Colonic mucosa (tissue), 4 donors: ENCODE measurements around the gene JMJD1C. TPM values are rescaled to one million over a fixed set of nuclear protein-coding genes. Genes with fewer than 3 reads are reported as not detected.

Experiments
- DNase-seq: peaks from one replicate; pipeline ENCODE4 v3.0.0-alpha.2; 2020
- H3K27ac ChIP-seq: fragments of 200-600 bp; one replicate; pipeline ENCODE4 v1.8.0; 2021
- H3K27me3 ChIP-seq: fragments of 200-600 bp; one replicate; pipeline ENCODE4 v1.8.0; 2021
- H3K36me3 ChIP-seq: fragments of 200-600 bp; one replicate; pipeline ENCODE4 v1.8.0; 2021
- H3K4me1 ChIP-seq: fragments of 200-600 bp; one replicate; pipeline ENCODE4 v1.8.0; 2021; ENCODE audit warnings: mild to moderate bottlenecking
- H3K4me3 ChIP-seq: fragments of 200-600 bp; one replicate; pipeline ENCODE4 v1.8.0; 2021
- H3K9ac ChIP-seq, 2 donors: one replicate each; pipeline ENCODE4 v1.7.0; 2013; ENCODE audit warnings: control low read depth in 2 of 2, low read depth in 2 of 2, low read length in 2 of 2
- H3K9me3 ChIP-seq: fragments of 200-600 bp; one replicate; pipeline ENCODE4 v1.8.0; 2021
- CTCF ChIP-seq: fragments of 200-600 bp; IDR thresholded peaks from one replicate; pipeline ENCODE4 v1.8.0; 2022; ENCODE audit warnings: antibody characterized with exemption, mild to moderate bottlenecking
- intact Hi-C: fragments of 100-400 bp; cut with DNase I; formaldehyde crosslinking; loops from one replicate; pipeline ENCODE4 v1.14.1; 2022
- total RNA-seq, 2 donors: library from RNA; stranded (reverse); fragmentation: NEBNext Ultra II Directional in 1 of 2; extraction: Animal tissue kit (Norgen Biotek cat#: 25700) in 1 of 2; gene quantifications; one replicate each; pipeline ENCODE4 v1.2.1, GENCODE V29; 2021
- donor health status: healthy.
- donor health status: DM: no; HTN: no; CAD: no.
- donor health status: DM: no; HTN: no; CAD: no.

Gene JMJD1C
- total RNA-seq, 2 donors from 2014 or later = 37.7 to 72.2 TPM

GRCh38 chr10:63319231-63319630, 146.5 kb downstream of the JMJD1C start:
- Histone ChIP-seq H3K4me3 (no peak overlapping the region), H3K27me3 (no peaks in the 10 kb centered on the region), H3K4me1 (no peaks in the 10 kb centered on the region), H3K27ac (no peak overlapping the region), H3K36me3 (no peaks in the 10 kb centered on the region), H3K9ac (no peak overlapping the region), H3K9me3 (no peaks in the 10 kb centered on the region)
- TF ChIP-seq CTCF = no peak
- DNase-seq = no peak
- intact Hi-C loops = no loop called here

- H3K4me1 ChIP-seq = no peaks in the 10 kb centered on the region
- H3K9me3 ChIP-seq = no peaks in the 10 kb centered on the region
- intact Hi-C loops = no loop called here
- no peak overlapping the region for H3K4me3 ChIP-seq
- TF ChIP-seq CTCF = no peak
- no peak overlapping the region for H3K9ac ChIP-seq
- DNase-seq = no peak
- H3K36me3 ChIP-seq = no peaks in the 10 kb centered on the region
- no peaks in the 10 kb centered on the region for H3K27me3 ChIP-seq
- no peak overlapping the region for H3K27ac ChIP-seq
Observed at GRCh38 chr10:63318491-63318890, 147.3 kb downstream of the JMJD1C start.

- intact Hi-C loops = no loop called here
- no peaks in the 10 kb centered on the region for H3K27me3 ChIP-seq
Observed at GRCh38 chr10:63314020-63314419, 151.8 kb downstream of the JMJD1C start.

DNA sequence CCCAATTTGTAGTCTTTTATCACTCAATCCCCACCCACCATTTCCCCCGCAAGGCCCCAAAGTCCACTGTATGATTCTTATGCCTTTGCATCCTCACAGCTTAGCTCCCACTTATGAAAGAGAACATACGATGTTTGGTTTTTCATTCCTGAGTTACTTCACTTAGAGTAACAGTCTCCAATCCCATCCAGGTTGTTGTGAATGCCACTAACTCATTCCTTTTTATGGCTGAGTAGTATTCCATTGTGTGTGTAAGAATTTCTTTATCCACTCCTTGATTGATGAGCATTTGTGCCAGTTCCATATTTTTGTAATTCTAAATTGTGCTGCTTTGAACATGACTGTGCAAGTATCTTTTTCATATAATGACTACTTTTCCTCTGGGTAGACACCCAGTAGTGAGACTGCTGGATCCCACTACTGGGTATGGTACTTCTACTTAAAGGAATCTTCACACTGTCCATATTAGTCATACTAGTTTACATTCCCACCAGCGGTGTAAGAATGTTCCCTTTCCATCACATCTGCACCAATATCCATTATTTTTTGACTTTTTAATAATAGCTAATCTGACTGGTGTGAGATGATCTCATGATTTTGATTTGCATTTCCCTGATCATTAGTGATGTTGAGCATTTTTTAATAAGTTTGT, 152.6 kb downstream of the JMJD1C start:
- Histone ChIP-seq H3K9me3 (no peaks in the 10 kb centered on the region), H3K9ac (no peak overlapping the region), H3K27ac (no peak overlapping the region), H3K27me3 (no peaks in the 10 kb centered on the region), H3K4me3 (no peak overlapping the region), H3K36me3 (no peaks in the 10 kb centered on the region), H3K4me1 (no peaks in the 10 kb centered on the region)
- intact Hi-C loops = no loop called here
- no peak for TF ChIP-seq CTCF
- no peak for DNase-seq

More at GRCh38 chr10:63314020-63314419, 151.8 kb downstream of the JMJD1C start:
- no peak for DNase-seq
- no peak overlapping the region for H3K9ac ChIP-seq
- H3K4me1 ChIP-seq = no peaks in the 10 kb centered on the region
- no peaks in the 10 kb centered on the region for H3K36me3 ChIP-seq
- no peak for TF ChIP-seq CTCF
- no peaks in the 10 kb centered on the region for H3K9me3 ChIP-seq
- no peak overlapping the region for H3K27ac ChIP-seq
- H3K4me3 ChIP-seq = no peak overlapping the region

GRCh38 chr10:63308628-63309027, 157.1 kb downstream of the JMJD1C start:
- Histone ChIP-seq H3K27me3 (no peaks in the 10 kb centered on the region), H3K4me3 (no peak overlapping the region), H3K9ac (no peak overlapping the region), H3K4me1 (no peaks in the 10 kb centered on the region), H3K36me3 (no peaks in the 10 kb centered on the region), H3K9me3 (no peaks in the 10 kb centered on the region), H3K27ac (no peak overlapping the region)
- TF ChIP-seq CTCF = no peak
- intact Hi-C loops = no loop called here
- DNase-seq = no peak
